B cell (primary cell): Measurements from ENCODE around the gene PLAGL2. TPM values are rescaled to one million over a fixed set of nuclear protein-coding genes. Genes with fewer than 3 reads are reported as not detected.

Source experiments
- ATAC-seq: fragments of 200-7000 bp; cut with Tn5 transposase; one replicate; pipeline ENCODE4 v1.10.0; 2021; ENCODE audit warnings: low read depth, mild to moderate bottlenecking, moderate number of reproducible peaks, moderate library complexity
- CTCF ChIA-PET: fragments of 350-600 bp; sonication (Branson Sonifier 250); formaldehyde crosslinking; loops from one replicate; lab custom pipeline; 2021; ENCODE audit warnings: antibody characterized with exemption, inconsistent platforms; lab: Charles Lee
- POLR2A ChIA-PET: fragments of 350-600 bp; sonication (Branson Sonifier 250); formaldehyde crosslinking; loops from one replicate; lab custom pipeline; 2021; ENCODE audit warnings: antibody characterized with exemption; lab: Charles Lee
- DNase-seq: peaks from one replicate; pipeline ENCODE4 v3.0.0; 2013
- H2AFZ ChIP-seq: 2 replicates; pipeline ENCODE4 v1.6.1; 2012; ENCODE audit warnings: mild to moderate bottlenecking, low read depth, low read length; ENCODE audit not compliant: insufficient read depth, poor library complexity, severe bottlenecking
- H3K27ac ChIP-seq, 2 donors: 1 replicate in 1 of 2; 2 replicates in 1 of 2; pipeline ENCODE4 v1.5.1; 2012 to 2013; ENCODE audit warnings: low read length in 2 of 2, mild to moderate bottlenecking in 2 of 2, moderate library complexity in 1 of 2
- H3K27me3 ChIP-seq, 4 experiments: fragments of 200-600 bp in 1 of 4; sonication (generic) in 1 of 4; replicated peaks in 1 of 4; 1 replicate in 2 of 4; 2 replicates in 2 of 4; pipeline versions ENCODE4 v1.6.1 to v1.7.0; 2013 to 2016; ENCODE audit warnings: low read length in 3 of 4, mild to moderate bottlenecking in 2 of 4, mixed read lengths in 1 of 4, moderate library complexity in 1 of 4; ENCODE audit not compliant: insufficient read depth in 4 of 4, control insufficient read depth in 3 of 4; ENCODE audit errors: control extremely low read depth in 1 of 4
- H3K36me3 ChIP-seq, 2 experiments: replicated peaks in 1 of 2; 1 replicate in 1 of 2; 2 replicates in 1 of 2; pipeline versions ENCODE4 v1.6.1 to v1.7.1; 2013; ENCODE audit warnings: low read length in 1 of 2; ENCODE audit not compliant: insufficient read depth in 2 of 2, control insufficient read depth in 1 of 2; ENCODE audit errors: control extremely low read depth in 1 of 2, extremely low read depth in 1 of 2
- H3K4me1 ChIP-seq, 2 donors: fragments of 200-600 bp in 1 of 2; sonication (generic) in 1 of 2; 1 replicate in 1 of 2; 2 replicates in 1 of 2; pipeline versions ENCODE4 v1.5.1 to v1.6.1; 2013 to 2017; ENCODE audit warnings: low read length in 2 of 2; ENCODE audit not compliant: control insufficient read depth in 2 of 2, insufficient read depth in 2 of 2
- H3K4me2 ChIP-seq: replicated peaks from 2 replicates; pipeline ENCODE3; 2012; ENCODE audit warnings: mild to moderate bottlenecking, low read depth, low read length; ENCODE audit not compliant: poor library complexity, severe bottlenecking
- H3K4me3 ChIP-seq, 5 experiments: fragments of 200-600 bp in 1 of 5; sonication (generic) in 1 of 5; 1 replicate in 3 of 5; 2 replicates in 2 of 5; pipeline versions ENCODE4 v1.5.1 to v1.7.0; 2011 to 2016; ENCODE audit warnings: low read length in 4 of 5, mild to moderate bottlenecking in 4 of 5, low read depth in 2 of 5, control low read depth in 1 of 5, moderate library complexity in 1 of 5; ENCODE audit not compliant: insufficient read depth in 1 of 5; ENCODE audit errors: control extremely low read depth in 1 of 5, extremely low read depth in 1 of 5
- H3K79me2 ChIP-seq: fragments of 200-600 bp; sonication (generic); one replicate; pipeline ENCODE4 v1.6.0; 2016; ENCODE audit warnings: low read length; ENCODE audit not compliant: control insufficient read depth, insufficient read depth
- H3K9ac ChIP-seq: fragments of 200-600 bp; sonication (generic); 2 replicates; pipeline ENCODE4 v1.6.1; 2017; ENCODE audit warnings: mild to moderate bottlenecking, low read length, moderate library complexity
- H3K9me3 ChIP-seq, 3 donors: one replicate each; pipeline versions ENCODE4 v1.6.1 to v1.7.1; 2013; ENCODE audit warnings: low read length in 2 of 3; ENCODE audit not compliant: control insufficient read depth in 2 of 3, insufficient read depth in 1 of 3; ENCODE audit errors: control extremely low read depth in 1 of 3
- H4K20me1 ChIP-seq: 2 replicates; pipeline ENCODE4 v1.6.0; 2012; ENCODE audit warnings: mild to moderate bottlenecking, low read length; ENCODE audit not compliant: insufficient read depth, control insufficient read depth, poor library complexity, severe bottlenecking
- H3K27ac Mint-ChIP-seq: one replicate; pipeline ENCODE4 v1.8.0; 2021; ENCODE audit warnings: mixed read lengths
- H3K27me3 Mint-ChIP-seq: one replicate; pipeline ENCODE4 v1.8.0; 2021; ENCODE audit warnings: mixed read lengths
- H3K4me1 Mint-ChIP-seq: one replicate; pipeline ENCODE4 v1.8.0; 2021; ENCODE audit warnings: mixed read lengths
- H3K4me3 Mint-ChIP-seq: one replicate; pipeline ENCODE4 v1.8.0; 2021; ENCODE audit warnings: mixed read lengths
- H3K9me3 Mint-ChIP-seq: one replicate; pipeline ENCODE4 v1.8.0; 2022; ENCODE audit warnings: mixed read lengths; ENCODE audit not compliant: insufficient read depth
- CTCF ChIP-seq: fragments of 200-600 bp; IDR thresholded peaks from one replicate; pipeline ENCODE4 v1.8.0; 2022; ENCODE audit warnings: antibody characterized with exemption, mild to moderate bottlenecking
- EZH2 ChIP-seq: IDR thresholded peaks from 2 replicates; pipeline ENCODE4 v1.6.1; 2012; ENCODE audit warnings: borderline replicate concordance, low read depth, mild to moderate bottlenecking, moderate library complexity, low read length; ENCODE audit not compliant: insufficient read depth, poor library complexity, severe bottlenecking
- WGBS: methylation state at CpG from one replicate; pipeline ENCODE4 v1.1.5; 2013; ENCODE audit warnings: missing lambda C conversion rate; ENCODE audit not compliant: insufficient coverage; 5-methylcytosine and 5-hydroxymethylcytosine counted together
- intact Hi-C: fragments of 100-400 bp; cut with micrococcal nuclease; formaldehyde crosslinking; loops from one replicate; pipeline ENCODE4 v1.10.0; 2022
- polyA plus RNA-seq: library from polyadenylated mRNA; depleted of rRNA; stranded (reverse); fragments of >200 nt; gene quantifications from 2 replicates; pipeline ENCODE4 v1.2.3, GENCODE V29; 2012
- total RNA-seq, 2 donors: library from RNA; stranded (reverse); fragments of 120-200 nt in 1 of 2; gene quantifications; 1 replicate in 1 of 2; 2 replicates in 1 of 2; pipeline versions ENCODE4 v1.2.3 to v1.2.4, GENCODE V29; 2013 to 2022

The PLAGL2 gene
- total and polyA plus RNA-seq, 2 donors (not counting 1 experiment from before 2014, with no cell fraction given) = 4.4 to 18.4 TPM

GRCh38 chr20:32203356-32204204 is 4.0 kb downstream of the PLAGL2 start:
- H3K9ac ChIP-seq = no peak overlapping the region
- Mint-ChIP-seq H3K9me3 (no peaks in the 10 kb centered on the region), H3K4me3 (no peak overlapping the region), H3K27ac (no peak overlapping the region), H3K4me1 (peaks cover 47% of the 10 kb centered on the region), H3K27me3 (no peaks in the 10 kb centered on the region)
- POLR2A ChIA-PET = no interaction called here
- TF ChIP-seq EZH2 (no peak), CTCF (no peak)
- H3K4me3 ChIP-seq = no peak overlapping the region
- WGBS = 94% methylated on average over 7 of the region's 11 CpGs
- H3K79me2 ChIP-seq = peaks cover 84% of the 10 kb centered on the region
- CTCF ChIA-PET = no interaction called here
- no peak overlapping the region for H2AFZ ChIP-seq
- no peak overlapping the region for H3K4me2 ChIP-seq
- H3K27ac ChIP-seq = no peak overlapping the region
- no peaks in the 10 kb centered on the region for H3K9me3 ChIP-seq
- ATAC-seq (no peak), DNase-seq (no peak)
- H4K20me1 ChIP-seq = peaks cover 73% of the 10 kb centered on the region
- intact Hi-C loops = loop anchor here (10.0 kb wide), 1 partner anchor 159 kb away; no protein-coding TSS in a partner anchor
- peaks cover 30 to 35% of the 10 kb centered on the region in 2 donors for H3K4me1 ChIP-seq
- H3K27me3 ChIP-seq = no peaks in the 10 kb centered on the region
- H3K36me3 ChIP-seq = peaks cover 1 to 34% of the 10 kb centered on the region in 2 experiments

- Histone ChIP-seq H3K4me3 (no peak overlapping the region), H4K20me1 (peaks cover 70% of the 10 kb centered on the region), H3K9me3 (no peaks in the 10 kb centered on the region), H3K79me2 (peaks cover 70% of the 10 kb centered on the region), H2AFZ (no peak overlapping the region), H3K9ac (no peak overlapping the region), H3K27me3 (no peaks in the 10 kb centered on the region), H3K27ac (no peak overlapping the region), H3K36me3 (peaks cover 1 to 42% of the 10 kb centered on the region in 2 experiments), H3K4me1 (peaks cover 24 to 25% of the 10 kb centered on the region in 2 donors), H3K4me2 (no peak overlapping the region)
- H3K27me3 Mint-ChIP-seq = no peaks in the 10 kb centered on the region
- no peak overlapping the region for H3K4me3 Mint-ChIP-seq
- H3K4me1 Mint-ChIP-seq = peaks cover 40% of the 10 kb centered on the region
- no peak overlapping the region for H3K27ac Mint-ChIP-seq
- WGBS = 95% methylated on average over 4 of the region's 8 CpGs
- DNase-seq (no peak), ATAC-seq (no peak)
- ChIA-PET CTCF (no interaction called here), POLR2A (no interaction called here)
- intact Hi-C loops = loop anchor here (10.0 kb wide), 1 partner anchor 157 kb away; no protein-coding TSS in a partner anchor
- no peaks in the 10 kb centered on the region for H3K9me3 Mint-ChIP-seq
- TF ChIP-seq CTCF (no peak), EZH2 (no peak)
Observed at GRCh38 chr20:32201977-32202363, 5.6 kb downstream of the PLAGL2 start.
